ENCODE results near the gene AKNA. TPM values are rescaled to one million over a fixed set of nuclear protein-coding genes. Genes with fewer than 3 reads are reported as not detected.

The AKNA gene
- polyA plus RNA-seq, 1 donor from 2014 or later = 1.2 TPM

DNA sequence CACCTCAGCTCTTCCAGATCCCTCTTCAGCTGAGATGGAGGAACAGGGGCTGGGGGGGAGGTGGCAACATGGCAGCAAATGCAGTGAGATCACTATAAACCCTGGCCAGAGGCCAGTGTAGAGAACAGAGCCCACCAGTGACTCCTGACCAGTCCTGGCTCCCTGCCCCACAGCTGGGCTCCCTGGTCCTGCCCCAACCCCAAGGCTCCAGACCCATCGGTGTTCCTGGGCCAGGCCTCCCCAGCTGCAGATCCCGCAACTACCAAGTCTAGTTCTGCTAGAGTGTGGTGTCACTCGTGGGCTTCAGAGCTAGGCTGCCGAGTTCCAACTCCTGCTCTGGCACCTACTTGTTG is 16.8 kb downstream of the AKNA start:
- no peaks in the 10 kb centered on the region for H3K9me2 ChIP-seq (ENCODE audit: insufficient read depth, low read length)
- no peak overlapping the region for H3K4me2 ChIP-seq (ENCODE audit: low read length)
- H2AFZ ChIP-seq (ENCODE audit: low read depth, low read length) = no peak overlapping the region
- H3F3A ChIP-seq (ENCODE audit: insufficient read depth, low read length, poor library complexity, severe bottlenecking) = no peaks in the 10 kb centered on the region
- H3K9ac ChIP-seq (ENCODE audit: low read length) = no peak overlapping the region
- no peaks in the 10 kb centered on the region for H3K36me3 ChIP-seq (ENCODE audit: insufficient read depth, low read length)
- no peak overlapping the region for H3K4me3 ChIP-seq (ENCODE audit: low read length)
- no peak overlapping the region for H3K27ac ChIP-seq (ENCODE audit: low read length)
- H3K9me3 ChIP-seq (ENCODE audit: low read length) = no peaks in the 10 kb centered on the region
- no peaks in the 10 kb centered on the region for H3K79me2 ChIP-seq (replicated peaks; ENCODE audit: insufficient read depth, low read length)
- H3K27me3 ChIP-seq (ENCODE audit: insufficient read depth, low read depth, low read length) = no peaks in the 10 kb centered on the region
- TF ChIP-seq SMC3 (conservative IDR thresholded peaks at IDR 0.05; ENCODE audit: poor library complexity) (no peak), TAF1 (IDR thresholded peaks at IDR 0.05; ENCODE audit: low read depth) (no peak), POLR2AphosphoS5 (IDR thresholded peaks at IDR 0.05) (no peak), RAD21 (conservative IDR thresholded peaks at IDR 0.05) (no peak), EZH2 (IDR thresholded peaks at IDR 0.05; ENCODE audit: borderline replicate concordance, insufficient read depth, low read length, poor library complexity, severe bottlenecking) (no peak), EP300 (conservative IDR thresholded peaks at IDR 0.05; ENCODE audit: poor library complexity, severe bottlenecking) (no peak), MXI1 (conservative IDR thresholded peaks at IDR 0.05; ENCODE audit: poor library complexity, severe bottlenecking) (no peak)
- TF ChIP-seq, protein P1, sequence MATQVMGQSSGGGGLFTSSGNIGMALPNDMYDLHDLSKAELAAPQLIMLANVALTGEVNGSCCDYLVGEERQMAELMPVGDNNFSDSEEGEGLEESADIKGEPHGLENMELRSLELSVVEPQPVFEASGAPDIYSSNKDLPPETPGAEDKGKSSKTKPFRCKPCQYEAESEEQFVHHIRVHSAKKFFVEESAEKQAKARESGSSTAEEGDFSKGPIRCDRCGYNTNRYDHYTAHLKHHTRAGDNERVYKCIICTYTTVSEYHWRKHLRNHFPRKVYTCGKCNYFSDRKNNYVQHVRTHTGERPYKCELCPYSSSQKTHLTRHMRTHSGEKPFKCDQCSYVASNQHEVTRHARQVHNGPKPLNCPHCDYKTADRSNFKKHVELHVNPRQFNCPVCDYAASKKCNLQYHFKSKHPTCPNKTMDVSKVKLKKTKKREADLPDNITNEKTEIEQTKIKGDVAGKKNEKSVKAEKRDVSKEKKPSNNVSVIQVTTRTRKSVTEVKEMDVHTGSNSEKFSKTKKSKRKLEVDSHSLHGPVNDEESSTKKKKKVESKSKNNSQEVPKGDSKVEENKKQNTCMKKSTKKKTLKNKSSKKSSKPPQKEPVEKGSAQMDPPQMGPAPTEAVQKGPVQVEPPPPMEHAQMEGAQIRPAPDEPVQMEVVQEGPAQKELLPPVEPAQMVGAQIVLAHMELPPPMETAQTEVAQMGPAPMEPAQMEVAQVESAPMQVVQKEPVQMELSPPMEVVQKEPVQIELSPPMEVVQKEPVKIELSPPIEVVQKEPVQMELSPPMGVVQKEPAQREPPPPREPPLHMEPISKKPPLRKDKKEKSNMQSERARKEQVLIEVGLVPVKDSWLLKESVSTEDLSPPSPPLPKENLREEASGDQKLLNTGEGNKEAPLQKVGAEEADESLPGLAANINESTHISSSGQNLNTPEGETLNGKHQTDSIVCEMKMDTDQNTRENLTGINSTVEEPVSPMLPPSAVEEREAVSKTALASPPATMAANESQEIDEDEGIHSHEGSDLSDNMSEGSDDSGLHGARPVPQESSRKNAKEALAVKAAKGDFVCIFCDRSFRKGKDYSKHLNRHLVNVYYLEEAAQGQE (IDR thresholded peaks at IDR 0.05; ENCODE audit: borderline replicate concordance) = no peak
- TF ChIP-seq, protein P2, sequence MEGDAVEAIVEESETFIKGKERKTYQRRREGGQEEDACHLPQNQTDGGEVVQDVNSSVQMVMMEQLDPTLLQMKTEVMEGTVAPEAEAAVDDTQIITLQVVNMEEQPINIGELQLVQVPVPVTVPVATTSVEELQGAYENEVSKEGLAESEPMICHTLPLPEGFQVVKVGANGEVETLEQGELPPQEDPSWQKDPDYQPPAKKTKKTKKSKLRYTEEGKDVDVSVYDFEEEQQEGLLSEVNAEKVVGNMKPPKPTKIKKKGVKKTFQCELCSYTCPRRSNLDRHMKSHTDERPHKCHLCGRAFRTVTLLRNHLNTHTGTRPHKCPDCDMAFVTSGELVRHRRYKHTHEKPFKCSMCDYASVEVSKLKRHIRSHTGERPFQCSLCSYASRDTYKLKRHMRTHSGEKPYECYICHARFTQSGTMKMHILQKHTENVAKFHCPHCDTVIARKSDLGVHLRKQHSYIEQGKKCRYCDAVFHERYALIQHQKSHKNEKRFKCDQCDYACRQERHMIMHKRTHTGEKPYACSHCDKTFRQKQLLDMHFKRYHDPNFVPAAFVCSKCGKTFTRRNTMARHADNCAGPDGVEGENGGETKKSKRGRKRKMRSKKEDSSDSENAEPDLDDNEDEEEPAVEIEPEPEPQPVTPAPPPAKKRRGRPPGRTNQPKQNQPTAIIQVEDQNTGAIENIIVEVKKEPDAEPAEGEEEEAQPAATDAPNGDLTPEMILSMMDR (IDR thresholded peaks at IDR 0.05; ENCODE audit: poor library complexity, severe bottlenecking) = no peak
- no peaks in the 10 kb centered on the region for H4K20me1 ChIP-seq (ENCODE audit: insufficient read depth)

DNA sequence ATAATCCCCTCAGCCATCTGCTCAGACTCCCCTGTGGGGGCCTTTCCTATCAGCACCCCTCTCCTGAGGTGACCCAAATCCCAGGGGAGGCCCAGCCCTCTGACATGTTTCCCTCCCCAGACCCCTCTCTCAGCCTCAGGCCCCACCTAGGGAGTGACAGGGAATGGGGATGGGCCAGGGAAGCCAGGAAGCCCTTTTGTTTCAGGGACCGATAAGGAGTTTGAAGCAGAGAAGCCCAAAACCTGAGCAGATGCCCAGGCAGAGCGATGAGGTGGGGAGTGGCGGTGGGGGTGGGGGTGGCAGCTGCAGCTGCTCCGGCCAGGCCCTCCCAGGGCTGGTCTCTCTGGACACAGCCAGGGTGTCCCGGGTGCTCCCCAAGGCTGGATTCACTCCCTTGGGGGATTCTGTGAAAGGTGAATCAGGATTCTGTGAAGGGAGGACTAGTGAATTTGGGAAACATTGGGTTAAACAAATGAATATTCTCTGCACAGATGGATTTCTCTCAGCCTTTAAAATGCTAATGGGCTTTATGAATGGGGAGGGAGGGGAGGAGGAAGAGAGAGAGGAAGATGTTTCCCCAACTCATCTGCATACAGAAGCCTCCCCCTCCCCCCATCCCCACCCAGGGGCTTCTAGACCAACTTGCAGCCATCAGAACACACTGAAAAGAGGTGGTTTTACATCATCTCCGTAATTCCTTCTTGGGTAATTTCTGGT is 17.4 kb downstream of the AKNA start:
- TF ChIP-seq POLR2AphosphoS5 (IDR thresholded peaks at IDR 0.05) (no peak), MXI1 (conservative IDR thresholded peaks at IDR 0.05; ENCODE audit: poor library complexity, severe bottlenecking) (no peak), RAD21 (conservative IDR thresholded peaks at IDR 0.05) (no peak), EP300 (conservative IDR thresholded peaks at IDR 0.05; ENCODE audit: poor library complexity, severe bottlenecking) (no peak), SMC3 (conservative IDR thresholded peaks at IDR 0.05; ENCODE audit: poor library complexity) (no peak)
- TF ChIP-seq, protein P1 (IDR thresholded peaks at IDR 0.05; ENCODE audit: borderline replicate concordance) = no peak
- Histone ChIP-seq H3K9me2 (ENCODE audit: insufficient read depth, low read length) (no peaks in the 10 kb centered on the region), H3K27ac (ENCODE audit: low read length) (no peak overlapping the region), H3K9me3 (ENCODE audit: low read length) (no peaks in the 10 kb centered on the region), H3K4me2 (ENCODE audit: low read length) (no peak overlapping the region), H3K79me2 (replicated peaks; ENCODE audit: insufficient read depth, low read length) (no peaks in the 10 kb centered on the region), H2AFZ (ENCODE audit: low read depth, low read length) (no peak overlapping the region), H3F3A (ENCODE audit: insufficient read depth, low read length, poor library complexity, severe bottlenecking) (no peaks in the 10 kb centered on the region), H3K9ac (ENCODE audit: low read length) (no peak overlapping the region), H4K20me1 (ENCODE audit: insufficient read depth) (no peaks in the 10 kb centered on the region), H3K4me3 (ENCODE audit: low read length) (no peak overlapping the region), H3K27me3 (ENCODE audit: insufficient read depth, low read depth, low read length) (no peaks in the 10 kb centered on the region), H3K36me3 (ENCODE audit: insufficient read depth, low read length) (no peaks in the 10 kb centered on the region)
